Measurements from ENCODE around the gene FUT3. TPM values are rescaled to one million over a fixed set of nuclear protein-coding genes. Genes with fewer than 3 reads are reported as not detected.

The FUT3 gene
- total RNA-seq, 2 donors from 2014 or later = 1.3 TPM; not detected in 1

DNA sequence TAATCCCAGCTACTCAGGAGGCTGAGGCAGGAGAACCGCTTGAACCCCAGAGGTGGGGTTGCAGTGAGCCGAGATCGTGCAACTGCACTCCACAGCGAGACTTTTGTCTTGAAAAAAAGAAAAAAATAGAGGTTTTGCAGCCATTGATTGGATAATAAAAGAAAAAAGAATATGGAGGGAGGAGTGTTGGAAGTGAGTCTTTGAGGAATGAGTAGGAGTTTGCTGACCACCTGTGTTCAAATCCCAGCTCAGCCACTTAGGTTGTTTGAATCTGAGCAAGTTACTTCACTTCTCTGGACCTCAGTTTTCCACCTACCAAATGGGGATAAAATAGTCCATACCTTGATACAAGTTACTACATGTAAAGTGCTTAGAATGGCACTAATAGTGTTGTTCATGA is 40.1 kb downstream of the FUT3 start:
- H3K27ac Mint-ChIP-seq = no peak overlapping the region
- TF ChIP-seq, protein P1, sequence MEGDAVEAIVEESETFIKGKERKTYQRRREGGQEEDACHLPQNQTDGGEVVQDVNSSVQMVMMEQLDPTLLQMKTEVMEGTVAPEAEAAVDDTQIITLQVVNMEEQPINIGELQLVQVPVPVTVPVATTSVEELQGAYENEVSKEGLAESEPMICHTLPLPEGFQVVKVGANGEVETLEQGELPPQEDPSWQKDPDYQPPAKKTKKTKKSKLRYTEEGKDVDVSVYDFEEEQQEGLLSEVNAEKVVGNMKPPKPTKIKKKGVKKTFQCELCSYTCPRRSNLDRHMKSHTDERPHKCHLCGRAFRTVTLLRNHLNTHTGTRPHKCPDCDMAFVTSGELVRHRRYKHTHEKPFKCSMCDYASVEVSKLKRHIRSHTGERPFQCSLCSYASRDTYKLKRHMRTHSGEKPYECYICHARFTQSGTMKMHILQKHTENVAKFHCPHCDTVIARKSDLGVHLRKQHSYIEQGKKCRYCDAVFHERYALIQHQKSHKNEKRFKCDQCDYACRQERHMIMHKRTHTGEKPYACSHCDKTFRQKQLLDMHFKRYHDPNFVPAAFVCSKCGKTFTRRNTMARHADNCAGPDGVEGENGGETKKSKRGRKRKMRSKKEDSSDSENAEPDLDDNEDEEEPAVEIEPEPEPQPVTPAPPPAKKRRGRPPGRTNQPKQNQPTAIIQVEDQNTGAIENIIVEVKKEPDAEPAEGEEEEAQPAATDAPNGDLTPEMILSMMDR (conservative IDR thresholded peaks at IDR 0.05) = no peak
- no peak for DNase-seq
- 95 to 100% methylated on average over 4 of the region's 4 CpGs for WGBS, 2 experiments (ENCODE audit: insufficient coverage in 1 of 2, insufficient read length in 1 of 2)
- no peaks in the 10 kb centered on the region for H3K9me3 Mint-ChIP-seq
- H3K36me3 Mint-ChIP-seq (ENCODE audit: low read depth) = no peaks in the 10 kb centered on the region
- Histone ChIP-seq H3K9ac (ENCODE audit: extremely low read depth, low read length, poor library complexity, severe bottlenecking) (no peak overlapping the region), H3K4me3 (ENCODE audit: low read length) (no peak overlapping the region), H3K36me3 (ENCODE audit: control insufficient read depth, insufficient read depth, low read length) (no peaks in the 10 kb centered on the region), H3K27me3 (ENCODE audit: control insufficient read depth, insufficient read depth, low read length, poor library complexity, severe bottlenecking) (no peaks in the 10 kb centered on the region), H3K27ac (ENCODE audit: low read depth, low read length) (no peak overlapping the region), H3K4me1 (ENCODE audit: control insufficient read depth, insufficient read depth, low read length) (no peaks in the 10 kb centered on the region), H3K9me3 (ENCODE audit: control insufficient read depth, low read length) (no peaks in the 10 kb centered on the region)
- no peaks in the 10 kb centered on the region for H3K27me3 Mint-ChIP-seq (ENCODE audit: insufficient read depth)
- H3K4me3 Mint-ChIP-seq = no peak overlapping the region
- peaks cover 3% of the 10 kb centered on the region for H3K4me1 Mint-ChIP-seq

- Histone ChIP-seq H3K4me3 (ENCODE audit: low read length) (no peak overlapping the region), H3K9ac (ENCODE audit: extremely low read depth, low read length, poor library complexity, severe bottlenecking) (no peak overlapping the region), H3K9me3 (ENCODE audit: control insufficient read depth, low read length) (no peaks in the 10 kb centered on the region), H3K36me3 (ENCODE audit: control insufficient read depth, insufficient read depth, low read length) (no peaks in the 10 kb centered on the region), H3K27ac (ENCODE audit: low read depth, low read length) (no peak overlapping the region), H3K4me1 (ENCODE audit: control insufficient read depth, insufficient read depth, low read length) (no peaks in the 10 kb centered on the region), H3K27me3 (ENCODE audit: control insufficient read depth, insufficient read depth, low read length, poor library complexity, severe bottlenecking) (peaks cover 5% of the 10 kb centered on the region)
- Mint-ChIP-seq H3K4me3 (no peak overlapping the region), H3K27ac (no peak overlapping the region), H3K27me3 (ENCODE audit: insufficient read depth) (peaks cover 4% of the 10 kb centered on the region), H3K4me1 (peaks cover 6% of the 10 kb centered on the region), H3K36me3 (ENCODE audit: low read depth) (no peaks in the 10 kb centered on the region), H3K9me3 (no peaks in the 10 kb centered on the region)
- no peak for DNase-seq
- 92% methylated on average over 10 of the region's 10 CpGs for WGBS, 2 experiments (ENCODE audit: insufficient coverage in 1 of 2, insufficient read length in 1 of 2)
- TF ChIP-seq, protein P1 (conservative IDR thresholded peaks at IDR 0.05) = no peak
These were observed 41.8 kb downstream of the FUT3 start for GRCh38 chr19:5809469-5809868.

DNA sequence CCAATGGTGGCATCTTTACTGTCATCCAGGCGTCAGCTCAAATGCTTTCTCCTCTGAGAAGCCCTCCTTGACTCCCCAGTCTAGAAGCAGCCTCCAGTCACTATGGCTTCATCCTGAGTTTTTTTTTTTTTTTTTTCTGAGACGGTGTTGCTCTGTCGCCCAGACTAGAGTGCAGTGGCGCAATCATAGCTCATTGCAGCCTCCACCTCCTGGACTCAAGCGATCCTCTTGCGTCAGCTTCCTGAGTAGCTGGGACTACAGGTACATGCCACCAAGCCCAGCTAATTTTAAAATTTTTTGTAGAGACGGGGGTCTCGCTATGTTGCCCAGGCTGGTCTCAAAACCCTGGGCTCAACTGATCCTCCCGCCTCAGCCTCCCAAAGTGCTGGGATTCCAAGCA is 42.2 kb downstream of the FUT3 start:
- no peaks in the 10 kb centered on the region for H3K9me3 ChIP-seq (ENCODE audit: control insufficient read depth, low read length)
- DNase-seq = no peak
- TF ChIP-seq, protein P1 (conservative IDR thresholded peaks at IDR 0.05) = no peak
- peaks cover 8% of the 10 kb centered on the region for H3K27me3 ChIP-seq (ENCODE audit: control insufficient read depth, insufficient read depth, low read length, poor library complexity, severe bottlenecking)
- Mint-ChIP-seq H3K36me3 (ENCODE audit: low read depth) (no peaks in the 10 kb centered on the region), H3K27me3 (ENCODE audit: insufficient read depth) (peaks cover 9% of the 10 kb centered on the region), H3K9me3 (no peaks in the 10 kb centered on the region), H3K4me1 (peaks cover 8% of the 10 kb centered on the region), H3K4me3 (no peak overlapping the region), H3K27ac (no peak overlapping the region)
- H3K9ac ChIP-seq (ENCODE audit: extremely low read depth, low read length, poor library complexity, severe bottlenecking) = no peak overlapping the region
- no peak overlapping the region for H3K4me3 ChIP-seq (ENCODE audit: low read length)
- 90 to 91% methylated on average over 8 to 9 of the region's 9 CpGs for WGBS, 2 experiments (ENCODE audit: insufficient coverage in 1 of 2, insufficient read length in 1 of 2)
- H3K27ac ChIP-seq (ENCODE audit: low read depth, low read length) = no peak overlapping the region
- H3K4me1 ChIP-seq (ENCODE audit: control insufficient read depth, insufficient read depth, low read length) = no peaks in the 10 kb centered on the region
- no peaks in the 10 kb centered on the region for H3K36me3 ChIP-seq (ENCODE audit: control insufficient read depth, insufficient read depth, low read length)
